Measurements from ENCODE around the gene RDX. TPM values are rescaled to one million over a fixed set of nuclear protein-coding genes. Genes with fewer than 3 reads are reported as not detected.

RDX gene
- total RNA-seq: 55.0 TPM

DNA sequence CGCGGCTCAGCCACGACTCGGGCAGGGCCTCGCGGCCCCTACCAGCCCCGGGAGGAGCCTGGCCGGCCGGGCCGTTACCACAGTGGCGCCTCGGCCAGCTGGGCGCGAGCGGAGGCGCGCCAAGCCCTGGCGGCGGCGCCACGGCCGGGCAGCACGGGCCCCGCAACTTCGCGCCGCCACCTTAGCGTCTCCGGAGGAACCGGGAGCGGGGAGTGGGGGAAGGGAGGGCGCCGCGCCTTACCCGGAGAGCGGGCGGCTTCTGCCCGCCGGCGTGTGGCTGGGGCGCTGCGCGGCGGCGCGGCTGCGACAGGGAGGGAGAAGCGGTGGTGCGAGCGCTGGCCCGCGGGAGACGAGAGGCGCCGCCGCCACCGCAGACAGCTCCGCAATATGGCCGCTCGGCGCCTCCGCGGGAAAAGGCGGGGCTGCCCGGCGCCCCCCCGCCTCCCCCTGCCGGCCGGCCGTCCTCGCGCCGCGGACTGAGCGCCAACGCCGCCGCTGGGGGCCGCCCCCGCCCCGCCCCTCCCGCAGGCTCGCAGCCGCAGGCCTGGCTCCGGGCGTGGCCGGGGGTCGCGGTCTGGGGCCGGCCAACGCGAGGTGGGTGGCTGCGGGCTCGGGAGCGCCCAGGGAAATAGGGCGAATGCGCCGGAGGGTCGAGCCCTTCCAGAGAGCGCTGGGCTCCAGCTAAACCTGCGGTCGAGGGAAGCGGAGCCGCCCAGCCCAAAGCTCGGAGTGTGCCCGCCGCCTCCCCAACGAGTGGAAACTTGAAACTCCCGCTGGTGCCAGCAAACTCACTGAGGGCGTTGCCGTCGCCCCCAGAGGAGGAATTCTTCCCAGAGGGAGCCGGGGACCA lies at the start of gene RDX:
TSS of gene RDX (minus strand) at position 389 of the 850 bp plus-strand sequence. CDS start 16,922 bp downstream, outside the sequence.
- Histone ChIP-seq H3K4me3 (peak within 1 kb of the TSS; percentile 85 to 97), H3K4me1 (peaks cover 43% of the 10 kb centered on the region), H3K27ac (peak within 1 kb of the TSS; percentile 91), H3K9me3 (no peaks in the 10 kb centered on the region), H3K36me3 (no peaks in the 10 kb centered on the region), H3K27me3 (no peaks in the 10 kb centered on the region)
- DNase-seq (ENCODE audit: extremely low spot score in 2 of 2): no peak
- intact Hi-C loops (cut with DNase I): no loop called here
- TF ChIP-seq CTCF (IDR thresholded peaks at IDR 0.05) (no peak), POLR2A (IDR thresholded peaks at IDR 0.05) (peak in 1 of 2 donors; percentile 53), POLR2AphosphoS5 (IDR thresholded peaks at IDR 0.05; ENCODE audit: insufficient read depth in 1 of 2, low read depth in 1 of 2) (peak in 1 of 2 donors; percentile 18)

DNA sequence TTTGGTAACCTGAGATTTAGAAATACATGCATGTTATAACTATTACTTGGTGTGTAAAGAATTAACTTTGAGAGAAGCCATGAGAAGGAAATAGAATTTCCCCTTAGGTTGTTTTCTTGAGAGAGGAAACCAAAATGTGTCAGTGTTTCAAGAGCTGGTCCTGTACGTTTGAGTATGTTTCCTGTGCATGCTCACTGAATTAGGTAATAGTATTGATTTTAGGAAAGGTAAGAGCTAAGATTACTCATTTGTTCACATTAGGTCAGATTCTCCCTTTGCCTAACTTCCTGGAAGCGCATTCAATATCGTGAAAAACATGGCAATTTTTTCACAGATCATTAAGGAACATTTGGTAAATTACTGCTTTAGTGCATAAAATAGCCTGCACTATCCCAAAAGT lies 49.3 kb upstream of the RDX start:
- Histone ChIP-seq H3K4me1 (no peaks in the 10 kb centered on the region), H3K9me3 (no peaks in the 10 kb centered on the region), H3K27me3 (no peaks in the 10 kb centered on the region), H3K27ac (no peak overlapping the region), H3K36me3 (no peaks in the 10 kb centered on the region), H3K4me3 (no peak overlapping the region)
- intact Hi-C loops (cut with DNase I): no loop called here
- no peak for DNase-seq (ENCODE audit: extremely low spot score in 2 of 2)
- no peak for TF ChIP-seq POLR2A (IDR thresholded peaks at IDR 0.05)

DNA sequence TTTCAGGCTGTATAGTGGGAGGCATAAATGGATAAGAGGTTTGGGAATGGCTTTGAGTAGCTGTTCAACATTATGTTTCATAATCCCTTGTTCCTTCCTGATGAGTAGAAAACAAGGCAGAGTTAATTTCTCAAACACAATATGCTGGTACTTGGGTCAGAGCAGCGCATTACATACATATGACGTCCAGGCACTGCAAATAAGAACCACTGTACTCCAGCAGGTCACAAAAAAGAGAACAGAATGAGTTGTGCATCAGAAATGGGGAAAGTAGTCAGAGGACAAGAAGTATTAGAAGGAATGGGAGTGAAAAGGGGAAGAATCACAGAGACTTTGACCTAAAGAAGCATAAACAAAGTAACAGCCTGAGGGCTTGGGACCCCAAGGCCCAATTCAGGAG lies 44.0 kb upstream of the RDX start:
- H3K4me1 ChIP-seq: no peaks in the 10 kb centered on the region
- intact Hi-C loops (cut with DNase I): no loop called here
- H3K9me3 ChIP-seq: no peaks in the 10 kb centered on the region
- TF ChIP-seq CTCF (IDR thresholded peaks at IDR 0.05) (no peak), POLR2AphosphoS5 (IDR thresholded peaks at IDR 0.05; ENCODE audit: insufficient read depth in 1 of 2, low read depth in 1 of 2) (no peak), POLR2A (IDR thresholded peaks at IDR 0.05) (no peak)
- DNase-seq (ENCODE audit: extremely low spot score in 2 of 2): no peak
- no peaks in the 10 kb centered on the region for H3K27me3 ChIP-seq
- no peak overlapping the region for H3K4me3 ChIP-seq
- no peaks in the 10 kb centered on the region for H3K36me3 ChIP-seq
- H3K27ac ChIP-seq: no peak overlapping the region

DNA sequence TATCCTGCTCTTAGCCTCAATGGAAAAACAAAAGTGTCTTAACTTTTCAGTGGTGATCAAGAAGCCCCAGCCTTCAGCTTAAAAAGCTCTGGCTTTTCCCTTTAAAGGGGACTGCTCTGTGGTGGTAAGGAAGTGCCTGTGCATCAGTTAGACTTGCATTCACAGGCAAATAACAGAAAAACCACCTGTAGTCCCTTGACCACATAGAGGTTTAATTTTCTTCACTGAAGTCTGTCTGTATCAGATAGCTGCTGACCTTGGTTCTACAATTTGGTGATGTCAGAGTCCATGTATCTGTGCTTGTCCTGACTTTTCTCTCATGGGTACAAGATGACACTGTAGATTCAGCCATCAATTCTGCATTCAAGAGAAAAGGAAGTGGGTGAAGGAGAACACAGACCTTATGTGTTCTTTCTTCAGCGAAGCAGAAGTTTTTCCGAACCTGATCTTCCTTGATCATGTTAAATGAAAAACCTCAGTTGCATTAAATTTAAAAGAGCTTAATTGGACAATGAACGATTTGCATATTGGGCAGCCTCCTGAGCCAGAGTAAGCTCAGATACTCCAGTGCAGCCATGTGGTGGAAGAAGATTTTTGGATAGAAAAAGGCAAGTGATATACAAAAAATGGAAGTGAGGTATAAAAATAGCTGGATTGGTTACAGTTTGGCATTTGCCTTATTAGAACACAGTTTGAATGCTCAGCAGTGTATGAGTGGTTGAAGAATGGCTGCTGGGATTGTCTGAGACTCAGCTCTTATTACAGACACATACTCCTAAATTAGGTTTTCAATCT lies 43.2 kb upstream of the RDX start:
- Histone ChIP-seq H3K4me3 (no peak overlapping the region), H3K27me3 (no peaks in the 10 kb centered on the region), H3K27ac (no peak overlapping the region), H3K36me3 (no peaks in the 10 kb centered on the region), H3K4me1 (no peaks in the 10 kb centered on the region), H3K9me3 (no peaks in the 10 kb centered on the region)
- no peak for DNase-seq (ENCODE audit: extremely low spot score in 2 of 2)
- TF ChIP-seq CTCF (IDR thresholded peaks at IDR 0.05) (no peak), POLR2AphosphoS5 (IDR thresholded peaks at IDR 0.05; ENCODE audit: insufficient read depth in 1 of 2, low read depth in 1 of 2) (no peak), POLR2A (IDR thresholded peaks at IDR 0.05) (no peak)
- intact Hi-C loops (cut with DNase I): no loop called here

DNA sequence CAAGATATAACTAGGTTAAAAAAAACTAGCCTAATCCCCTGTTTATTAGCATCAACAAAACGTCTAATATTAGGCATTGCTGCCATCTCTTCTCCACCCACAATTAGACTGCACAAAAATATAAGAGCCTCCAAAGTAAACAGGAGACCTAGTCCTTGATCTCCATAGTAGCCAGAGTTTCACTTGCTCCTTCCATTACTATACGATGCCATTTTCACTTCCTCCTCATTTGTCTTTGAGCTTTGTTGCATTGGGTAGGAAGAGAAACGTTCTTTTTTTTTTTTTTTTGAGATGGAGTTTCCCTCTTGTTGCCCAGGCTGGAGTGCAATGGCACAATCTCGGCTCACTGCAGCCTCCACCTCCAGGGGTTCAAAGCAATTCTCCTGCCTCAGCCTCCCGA lies 42.3 kb upstream of the RDX start:
- no peaks in the 10 kb centered on the region for H3K27me3 ChIP-seq
- H3K27ac ChIP-seq: no peak overlapping the region
- H3K4me3 ChIP-seq: no peak overlapping the region
- H3K36me3 ChIP-seq: no peaks in the 10 kb centered on the region
- no peaks in the 10 kb centered on the region for H3K4me1 ChIP-seq
- no peak for DNase-seq (ENCODE audit: extremely low spot score in 2 of 2)
- H3K9me3 ChIP-seq: no peaks in the 10 kb centered on the region
- intact Hi-C loops (cut with DNase I): no loop called here
- TF ChIP-seq CTCF (IDR thresholded peaks at IDR 0.05) (no peak), POLR2AphosphoS5 (IDR thresholded peaks at IDR 0.05; ENCODE audit: insufficient read depth in 1 of 2, low read depth in 1 of 2) (no peak), POLR2A (IDR thresholded peaks at IDR 0.05) (no peak)
